HFFc6 (cell line): ENCODE data around the gene MAD1L1. TPM values are rescaled to one million over a fixed set of nuclear protein-coding genes. Genes with fewer than 3 reads are reported as not detected.
A peak's percentile ranks its signal among the peaks of the same experiment; 100 is the strongest.

ENCODE experiments used
- DNase-seq: peaks from one replicate; pipeline ENCODE4 v3.0.0-alpha.2; 2018
- H3K27ac Mint-ChIP-seq: 2 replicates; pipeline ENCODE4 v1.8.0; 2020; ENCODE audit warnings: mild to moderate bottlenecking, mixed read lengths
- H3K27me3 Mint-ChIP-seq: 2 replicates; pipeline ENCODE4 v1.8.0; 2021; ENCODE audit warnings: mild to moderate bottlenecking, moderate library complexity, mixed read lengths; ENCODE audit not compliant: insufficient read depth
- H3K36me3 Mint-ChIP-seq: 2 replicates; pipeline ENCODE4 v1.8.0; 2021; ENCODE audit warnings: low read depth, mixed read lengths
- H3K4me1 Mint-ChIP-seq: 2 replicates; pipeline ENCODE4 v1.8.0; 2020; ENCODE audit warnings: low read depth, mixed read lengths
- H3K4me3 Mint-ChIP-seq: 2 replicates; pipeline ENCODE4 v1.8.0; 2020; ENCODE audit warnings: mild to moderate bottlenecking, moderate library complexity, mixed read lengths
- H3K9me3 Mint-ChIP-seq: 2 replicates; pipeline ENCODE4 v1.8.0; 2020; ENCODE audit warnings: mild to moderate bottlenecking, mixed read lengths
- CTCF ChIP-seq: fragments of 200-600 bp; sonication (generic); IDR thresholded peaks from 2 replicates; pipeline ENCODE4 v1.5.0; 2021; ENCODE audit warnings: antibody characterized with exemption, mild to moderate bottlenecking
- total RNA-seq, 6 experiments: library from RNA; stranded (reverse); fragmentation: NEBNext Ultra II Directional; extraction: Animal tissue kit (Norgen Biotek cat#: 25700); gene quantifications; 2 replicates in 1 of 6; 3 replicates in 5 of 6; pipeline ENCODE4 v1.2.3, GENCODE V29; 2021

MAD1L1 gene
- total RNA-seq, 6 experiments from 2014 or later: 34.6 to 44.8 (median 40.2) TPM

GRCh38 chr7:2008936-2009540 is 223.7 kb downstream of the MAD1L1 start:
- Mint-ChIP-seq H3K27me3 (no peaks in the 10 kb centered on the region; the same call in 1 of the 2 replicates), H3K9me3 (no peaks in the 10 kb centered on the region), H3K27ac (no peak overlapping the region), H3K4me3 (no peak overlapping the region), H3K4me1 (peaks cover 9% of the 10 kb centered on the region), H3K36me3 (no peaks in the 10 kb centered on the region)
- no peak for DNase-seq
- TF ChIP-seq CTCF: no peak

- Mint-ChIP-seq H3K27ac (no peak overlapping the region), H3K9me3 (no peaks in the 10 kb centered on the region), H3K4me1 (peaks cover 8% of the 10 kb centered on the region), H3K36me3 (no peaks in the 10 kb centered on the region), H3K27me3 (no peaks in the 10 kb centered on the region; the same call in 1 of the 2 replicates), H3K4me3 (no peak overlapping the region)
- TF ChIP-seq CTCF: peak; percentile 18; the same call in 1 of the 2 replicates
- DNase-seq: no peak
Observed at GRCh38 chr7:2008101-2008935, 224.4 kb downstream of the MAD1L1 start.

GRCh38 chr7:2007551-2007950 is 225.2 kb downstream of the MAD1L1 start:
- Mint-ChIP-seq H3K9me3 (no peaks in the 10 kb centered on the region), H3K27ac (no peak overlapping the region), H3K4me3 (no peak overlapping the region), H3K27me3 (no peaks in the 10 kb centered on the region; the same call in 1 of the 2 replicates), H3K36me3 (no peaks in the 10 kb centered on the region), H3K4me1 (no peaks in the 10 kb centered on the region; the same call in 1 of the 2 replicates)
- no peak for TF ChIP-seq CTCF
- no peak for DNase-seq

GRCh38 chr7:2006921-2007381 is 225.8 kb downstream of the MAD1L1 start:
- no peak overlapping the region for H3K27ac Mint-ChIP-seq
- no peaks in the 10 kb centered on the region for H3K36me3 Mint-ChIP-seq
- no peaks in the 10 kb centered on the region; the same call in 1 of the 2 replicates for H3K27me3 Mint-ChIP-seq
- DNase-seq: no peak
- H3K4me1 Mint-ChIP-seq: no peaks in the 10 kb centered on the region
- H3K9me3 Mint-ChIP-seq: no peaks in the 10 kb centered on the region
- TF ChIP-seq CTCF: no peak
- no peak overlapping the region for H3K4me3 Mint-ChIP-seq

GRCh38 chr7:2006231-2006771 is 226.4 kb downstream of the MAD1L1 start:
- no peak for TF ChIP-seq CTCF
- Mint-ChIP-seq H3K27ac (no peak overlapping the region), H3K4me3 (no peak overlapping the region), H3K4me1 (no peaks in the 10 kb centered on the region), H3K27me3 (no peaks in the 10 kb centered on the region; the same call in 1 of the 2 replicates), H3K9me3 (no peaks in the 10 kb centered on the region), H3K36me3 (no peaks in the 10 kb centered on the region)
- no peak for DNase-seq
